GM12872 (cell line): ENCODE measurements around the gene PDE10A.

Experiments used
- TF ChIP-seq, protein P1 (sequence below): IDR thresholded peaks from 3 replicates; pipeline ENCODE4 v1.5.1; 2011; ENCODE audit warnings: low read depth, mild to moderate bottlenecking, low read length, moderate library complexity; ENCODE audit not compliant: insufficient read depth

PDE10A gene

DNA sequence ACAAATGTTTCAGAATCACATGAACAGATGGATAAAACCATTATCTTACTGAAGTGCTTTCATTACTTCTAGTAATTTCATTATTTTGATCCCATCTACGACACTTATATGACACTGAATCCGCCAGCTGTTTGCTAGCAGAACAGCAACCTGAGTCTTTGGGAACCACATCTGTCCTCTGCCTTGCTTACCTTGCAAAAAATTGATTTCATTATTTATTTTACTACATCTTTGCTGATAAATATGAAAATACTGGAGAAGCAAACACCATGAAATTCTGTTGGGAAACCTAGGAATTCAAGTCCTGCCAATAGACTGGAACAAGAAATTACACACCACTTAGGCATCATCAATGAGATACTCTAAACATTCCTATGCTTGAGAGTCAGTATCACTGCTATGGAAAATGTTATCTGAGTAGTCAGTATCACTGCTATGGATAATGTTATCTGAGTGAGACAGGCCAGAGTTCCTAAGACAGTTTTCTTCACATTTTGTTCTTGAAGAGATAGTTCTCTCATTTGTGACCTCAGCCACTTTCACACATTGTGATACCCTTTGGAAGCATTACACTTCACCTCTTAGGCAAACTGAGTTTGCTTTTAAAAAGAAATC, 91.9 kb downstream of the PDE10A start:
- TF ChIP-seq, protein P1, sequence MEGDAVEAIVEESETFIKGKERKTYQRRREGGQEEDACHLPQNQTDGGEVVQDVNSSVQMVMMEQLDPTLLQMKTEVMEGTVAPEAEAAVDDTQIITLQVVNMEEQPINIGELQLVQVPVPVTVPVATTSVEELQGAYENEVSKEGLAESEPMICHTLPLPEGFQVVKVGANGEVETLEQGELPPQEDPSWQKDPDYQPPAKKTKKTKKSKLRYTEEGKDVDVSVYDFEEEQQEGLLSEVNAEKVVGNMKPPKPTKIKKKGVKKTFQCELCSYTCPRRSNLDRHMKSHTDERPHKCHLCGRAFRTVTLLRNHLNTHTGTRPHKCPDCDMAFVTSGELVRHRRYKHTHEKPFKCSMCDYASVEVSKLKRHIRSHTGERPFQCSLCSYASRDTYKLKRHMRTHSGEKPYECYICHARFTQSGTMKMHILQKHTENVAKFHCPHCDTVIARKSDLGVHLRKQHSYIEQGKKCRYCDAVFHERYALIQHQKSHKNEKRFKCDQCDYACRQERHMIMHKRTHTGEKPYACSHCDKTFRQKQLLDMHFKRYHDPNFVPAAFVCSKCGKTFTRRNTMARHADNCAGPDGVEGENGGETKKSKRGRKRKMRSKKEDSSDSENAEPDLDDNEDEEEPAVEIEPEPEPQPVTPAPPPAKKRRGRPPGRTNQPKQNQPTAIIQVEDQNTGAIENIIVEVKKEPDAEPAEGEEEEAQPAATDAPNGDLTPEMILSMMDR: no peak

DNA sequence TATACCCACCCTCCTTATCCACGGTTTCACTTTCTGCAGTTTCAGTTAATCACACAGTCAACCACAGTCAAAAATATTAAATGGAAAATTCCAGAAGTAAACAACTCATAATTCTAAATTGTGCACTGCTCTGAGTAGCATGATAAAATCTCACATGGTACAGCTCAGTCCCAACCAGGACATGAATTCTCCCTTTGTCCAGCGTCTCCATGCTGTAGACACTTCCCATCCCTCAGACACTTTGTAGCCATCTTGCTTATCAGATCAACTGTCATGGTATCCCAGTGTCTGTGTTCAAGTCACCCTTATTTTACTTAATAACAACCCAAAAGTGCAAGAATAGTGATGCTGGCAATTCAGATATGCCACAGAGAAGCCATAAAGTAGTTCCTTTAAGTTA, 94.7 kb downstream of the PDE10A start:
- TF ChIP-seq, protein P1: no peak

DNA sequence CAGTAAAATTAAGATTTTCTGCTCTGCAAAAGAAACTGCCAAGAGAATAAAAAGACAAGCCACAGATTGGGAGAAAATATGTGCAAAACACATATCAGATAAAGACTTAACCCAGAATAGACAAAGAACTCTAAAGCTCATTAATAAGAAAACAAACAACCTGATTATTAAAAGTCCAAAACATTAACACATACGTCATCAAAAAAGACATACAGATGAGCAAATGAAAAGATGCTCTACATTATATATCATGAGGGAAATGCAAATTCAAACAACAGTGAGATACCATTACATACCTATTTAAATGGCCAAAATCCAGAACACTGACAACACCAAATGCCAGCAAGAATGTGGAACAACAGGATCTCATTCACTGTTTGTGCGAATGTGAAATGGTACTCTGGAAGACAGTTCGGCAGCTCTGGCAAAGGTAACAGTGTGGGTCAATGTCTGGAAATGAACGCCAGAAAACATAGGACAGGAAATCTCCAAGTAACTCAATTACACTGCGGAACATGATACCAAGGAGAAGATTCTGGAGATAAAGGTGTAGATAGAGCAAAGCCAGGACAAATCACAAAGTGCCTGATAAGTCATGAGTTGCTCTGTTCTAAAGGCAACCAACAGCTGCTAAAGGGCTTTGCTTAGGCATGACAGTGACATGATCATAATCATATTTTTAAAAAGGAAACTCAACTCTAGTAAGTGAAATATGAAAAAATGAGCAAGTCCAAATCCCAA, 96.8 kb downstream of the PDE10A start:
- TF ChIP-seq, protein P1: no peak

DNA sequence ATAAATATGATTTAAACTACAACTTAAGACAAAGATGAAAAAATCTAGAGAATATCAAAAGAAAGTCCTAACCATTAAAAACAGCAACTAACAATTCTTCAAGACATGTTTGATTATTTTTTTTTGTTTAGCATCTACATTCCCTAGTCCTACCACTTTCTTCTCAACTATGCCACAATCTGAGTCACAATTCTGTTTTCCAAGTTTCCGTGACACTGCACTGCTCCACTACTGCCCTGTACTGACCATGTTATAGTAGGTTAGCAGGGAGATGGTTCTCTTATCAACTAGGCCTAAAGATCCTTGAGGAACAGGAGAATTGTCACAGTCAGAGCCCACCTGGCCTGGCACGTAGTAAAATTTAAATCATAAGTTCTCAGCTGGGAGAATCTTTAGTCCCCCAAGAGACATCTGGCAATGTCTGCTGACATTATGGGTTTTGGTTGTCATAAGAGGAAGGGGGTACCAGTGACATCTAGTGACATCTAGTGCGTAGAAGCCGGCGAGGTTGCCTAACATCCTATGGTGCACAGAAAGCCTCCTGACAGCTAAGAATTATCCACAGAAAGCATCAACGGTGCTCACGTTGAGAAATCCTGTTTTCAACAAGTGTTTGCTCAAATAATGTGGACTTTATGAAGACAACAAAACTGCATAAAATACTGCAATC, 100.5 kb downstream of the PDE10A start:
- TF ChIP-seq, protein P1: no peak

DNA sequence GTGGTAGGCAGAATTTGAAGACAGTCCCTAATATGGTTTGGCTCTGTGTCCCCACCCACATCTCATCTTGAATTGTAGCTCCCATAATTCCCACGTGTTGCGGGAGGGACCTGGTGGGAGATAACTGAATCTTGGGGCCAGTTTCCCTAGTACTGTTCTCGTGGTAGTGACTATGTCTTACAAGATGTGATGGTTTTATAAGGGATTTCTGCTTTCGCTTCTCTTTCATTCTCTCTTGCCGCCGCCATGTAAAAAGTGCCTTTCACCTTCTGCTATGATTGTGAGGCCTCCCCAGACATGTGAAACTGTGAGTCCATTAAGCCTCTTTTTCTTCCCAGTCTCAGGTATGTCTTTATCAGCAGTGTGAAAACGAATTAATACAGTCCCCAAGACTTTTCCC, 103.4 kb downstream of the PDE10A start:
- TF ChIP-seq, protein P1: no peak

DNA sequence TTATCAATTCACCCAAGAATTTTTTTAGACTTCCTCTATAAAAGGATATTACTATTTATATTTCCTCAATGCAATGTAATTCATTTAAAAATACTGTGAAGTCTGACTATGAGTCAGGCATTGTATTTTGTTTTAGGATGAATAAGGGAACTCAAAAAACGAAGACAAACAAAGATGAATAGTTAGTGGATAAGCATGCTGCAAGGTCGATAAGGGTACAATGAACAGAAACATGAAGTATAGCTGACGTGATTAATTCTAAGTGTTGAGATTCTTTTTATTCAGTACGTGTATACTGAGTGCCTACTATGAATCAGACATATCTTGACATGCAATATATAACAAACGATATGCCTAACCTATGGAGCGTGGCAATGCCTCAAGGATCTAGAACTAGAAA, 105.4 kb downstream of the PDE10A start:
- TF ChIP-seq, protein P1: no peak

DNA sequence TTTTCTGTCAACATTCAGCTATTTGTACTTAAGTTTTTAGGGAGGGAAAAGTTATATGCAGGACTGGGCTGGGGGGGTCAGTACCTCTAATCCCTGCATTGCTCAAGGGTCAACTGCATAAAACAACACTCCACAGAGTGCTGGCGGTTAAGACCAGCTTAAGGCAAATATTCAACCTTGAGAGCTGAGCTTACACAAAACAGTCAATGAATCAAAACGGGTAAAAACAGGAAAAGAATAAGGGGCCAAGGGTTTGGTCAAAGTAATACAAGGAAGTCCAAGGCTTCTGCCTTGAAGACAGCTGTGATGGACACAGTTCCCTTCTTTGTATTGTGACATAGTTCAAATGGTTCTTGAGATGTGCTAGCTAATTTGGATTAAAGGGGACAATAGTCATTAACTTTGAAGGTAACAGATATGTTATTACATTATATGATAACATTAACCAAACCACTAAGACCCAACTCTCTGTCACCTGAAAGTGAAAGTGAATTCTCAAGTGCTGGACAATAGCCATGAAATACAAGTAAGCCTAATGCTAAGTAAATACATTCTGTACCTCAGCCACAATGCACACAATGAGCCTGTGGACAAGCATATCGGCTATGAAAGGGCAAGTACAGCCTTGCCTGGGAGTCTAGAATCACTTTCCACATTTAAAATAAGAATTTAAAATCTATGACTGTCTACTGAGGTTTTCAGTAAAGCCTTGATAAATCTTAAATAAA, 106.8 kb downstream of the PDE10A start:
- TF ChIP-seq, protein P1: no peak
